Stimulated activated CD8-positive, alpha-beta memory T cell treated with anti-CD3 and anti-CD28 coated beads, Interleukin-4, amount 100 ng/mL, for 4 hours (primary cell): Measurements from ENCODE around the gene TDRD12.
"Not testable (repeated sequence)": the region's sequence is repeated elsewhere in the genome, so short reads cannot be mapped to it uniquely, and the experiment has no call there.

Experiments
- DNase-seq, 2 donors: peaks; one replicate each; pipeline ENCODE4 v3.0.0-alpha.2; 2020; ENCODE audit warnings: low read depth in 2 of 2, low spot score in 1 of 2

The TDRD12 gene

DNA sequence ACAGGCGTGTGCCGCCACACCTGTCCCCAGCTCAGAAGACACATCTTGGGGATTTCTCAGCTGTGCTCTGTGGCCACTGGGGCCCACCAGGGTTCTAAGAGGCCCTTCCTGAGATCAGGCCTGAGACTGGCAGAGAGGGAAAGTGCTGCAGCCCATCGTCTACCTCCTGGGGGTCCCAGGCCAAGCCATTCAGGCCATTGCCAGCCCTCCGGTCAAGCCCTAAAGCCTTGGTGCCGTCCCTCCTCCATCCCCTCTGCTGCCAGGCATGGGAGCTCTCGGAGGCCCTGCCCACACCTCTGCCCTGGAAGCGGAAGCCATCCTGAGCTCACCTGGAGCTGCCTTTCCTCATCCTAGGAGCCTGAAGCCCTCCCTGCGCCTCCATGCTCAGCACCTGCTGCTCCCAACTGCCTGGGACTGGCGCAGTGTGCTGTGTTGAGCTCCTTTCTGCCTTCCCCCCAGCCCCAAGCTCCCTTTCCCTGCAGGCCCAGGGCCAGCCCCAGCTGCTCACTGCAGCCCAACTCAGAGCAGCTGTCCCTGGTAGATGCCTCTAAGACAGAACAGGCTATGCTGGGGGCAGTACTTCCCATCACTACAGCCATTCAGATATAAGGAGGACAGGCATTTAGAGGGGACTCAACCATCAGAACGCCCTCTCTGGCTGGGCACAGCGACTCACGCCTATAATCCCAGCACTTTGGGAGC, 147.1 kb downstream of the TDRD12 start:
- no peak for DNase-seq

DNA sequence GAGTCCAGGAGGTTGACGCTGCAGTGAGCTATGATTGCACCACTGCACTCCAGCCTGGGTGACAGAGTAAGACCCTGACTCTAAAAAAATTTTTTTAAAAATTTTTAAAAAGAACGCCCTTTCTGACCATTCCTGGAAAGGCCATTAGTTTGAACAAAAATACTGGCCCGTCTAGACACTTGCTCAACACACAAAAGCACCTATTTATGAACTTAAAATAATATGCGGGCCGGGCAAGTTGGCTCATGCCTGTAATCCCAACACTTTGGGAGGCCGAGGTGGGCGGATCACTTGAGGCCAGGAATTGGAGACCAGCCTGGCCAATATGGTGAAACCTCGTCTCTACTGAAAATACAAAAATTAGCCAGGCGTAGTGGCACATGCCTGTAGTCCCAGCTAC, 147.9 kb downstream of the TDRD12 start:
- DNase-seq = not testable (repeated sequence)

DNA sequence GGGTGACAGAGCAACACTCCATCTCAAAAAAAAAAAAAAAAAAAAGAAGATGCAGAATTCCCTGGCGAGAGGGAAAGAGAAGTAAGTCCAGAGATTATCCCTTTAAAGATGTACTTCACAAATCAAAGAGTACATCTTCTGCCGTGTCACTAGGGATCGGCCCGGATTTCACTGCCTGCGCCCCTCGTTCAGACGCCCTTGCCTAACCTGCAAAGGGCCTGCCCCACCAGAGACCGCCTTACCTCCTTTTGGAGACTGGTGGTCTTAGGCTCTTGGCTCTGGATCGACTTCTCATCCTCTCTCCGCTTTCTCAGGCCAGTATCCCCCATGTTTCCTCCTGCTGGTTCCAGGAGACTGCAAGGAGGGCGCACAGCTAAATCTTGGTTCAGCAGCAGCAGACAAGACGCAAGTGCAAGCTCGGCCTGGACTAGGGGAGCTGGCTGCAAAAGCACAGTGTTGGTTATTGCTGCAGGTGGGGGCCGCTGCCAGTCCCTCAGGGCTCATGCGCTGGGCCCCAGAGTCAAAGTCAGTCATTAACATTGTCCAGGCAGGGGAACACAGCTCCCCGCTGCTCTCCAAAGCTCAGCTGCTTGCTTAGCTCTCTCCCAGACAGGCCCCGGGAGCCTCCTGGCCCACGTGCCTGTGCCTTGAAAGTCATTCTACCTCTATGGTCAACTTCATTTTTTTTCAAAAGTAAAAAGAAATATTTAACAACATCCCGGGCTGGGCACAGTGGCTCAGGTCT, 148.8 kb downstream of the TDRD12 start:
- DNase-seq = no peak

DNA sequence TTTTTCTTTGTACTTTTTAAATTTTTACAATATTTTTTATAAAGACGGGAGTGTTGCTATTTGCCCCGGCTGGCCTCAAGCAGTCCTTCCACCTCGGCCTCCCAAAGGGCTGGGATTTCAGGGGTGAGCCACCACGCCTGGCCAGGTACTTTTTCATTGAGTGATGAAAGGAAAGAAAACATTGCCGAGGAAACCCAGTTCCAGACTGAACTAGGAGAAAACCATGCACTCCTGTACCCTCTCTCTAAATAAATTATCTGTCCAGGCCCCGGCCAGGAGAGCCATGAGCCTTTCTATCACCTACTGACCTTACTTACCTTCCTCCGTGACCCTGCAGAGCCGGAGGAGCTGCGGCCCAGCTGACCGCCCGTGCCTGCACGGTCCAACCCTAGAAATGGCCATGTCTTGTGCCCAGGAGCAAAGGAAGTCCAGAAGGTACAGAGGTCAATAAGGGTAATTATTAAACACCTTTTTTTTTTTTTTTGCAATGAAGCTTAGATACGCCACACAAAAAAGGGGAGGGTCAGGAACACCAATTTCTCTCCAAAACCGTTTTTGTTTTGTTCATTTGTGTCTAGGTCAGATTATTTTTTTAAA, 149.9 kb downstream of the TDRD12 start, which contains the start of gene SLC7A9:
Gene SLC7A9 (minus strand): TSS at position 399 of the 597 bp plus-strand sequence. CDS start 1,233 bp downstream, outside the sequence.
- no peak for DNase-seq

DNA sequence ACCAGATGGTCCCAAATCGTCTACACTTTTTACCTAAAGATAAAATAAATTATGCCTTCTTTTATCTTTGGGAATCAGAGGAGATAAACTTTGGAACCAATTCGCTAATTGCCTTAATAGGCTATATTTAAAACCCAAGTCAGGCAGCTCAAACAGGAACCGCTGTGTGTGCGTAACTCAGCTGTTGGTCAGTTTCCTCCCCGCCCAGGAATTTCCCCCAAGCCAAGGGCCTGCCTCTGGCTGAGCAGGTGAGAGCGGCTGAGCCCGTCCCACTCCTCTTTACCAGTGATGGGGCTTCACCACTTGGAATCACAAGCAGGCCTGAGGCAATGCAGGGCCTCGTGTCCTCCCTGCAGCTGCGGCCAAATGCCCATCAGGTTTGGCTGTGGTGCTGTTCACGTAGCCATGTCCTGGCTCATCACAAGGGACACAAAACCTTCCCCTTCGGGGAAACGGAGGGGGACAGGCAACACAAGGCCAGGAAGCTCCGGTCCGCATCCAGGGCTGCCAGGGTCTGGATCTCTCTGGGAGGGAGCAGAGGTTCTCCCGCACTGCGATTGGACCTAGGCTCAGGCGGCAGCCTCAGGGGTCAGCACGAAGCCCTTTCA, 150.5 kb downstream of the TDRD12 start:
- DNase-seq = no peak

DNA sequence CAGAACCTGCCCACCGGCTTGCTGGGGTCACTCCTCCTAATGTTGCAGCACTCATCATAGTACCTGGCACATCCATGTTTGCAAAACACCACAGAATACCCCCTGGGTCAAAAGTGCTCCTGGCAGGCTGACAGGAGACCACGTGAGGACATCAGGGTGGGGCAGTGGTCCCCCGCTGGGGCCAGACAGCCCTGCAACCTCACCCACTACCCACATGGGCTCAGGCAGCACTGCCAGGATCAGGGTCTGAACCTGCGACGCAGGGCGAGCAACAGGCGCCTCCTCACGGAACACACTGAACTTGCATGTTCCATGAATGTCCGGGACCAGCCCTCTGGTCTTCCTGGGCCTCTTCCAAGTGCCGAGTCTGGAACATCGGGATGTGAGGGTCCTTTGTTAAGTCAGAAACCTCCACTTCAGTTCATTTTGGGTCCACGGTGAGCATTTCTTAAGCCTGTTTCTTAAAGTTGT, 151.4 kb downstream of the TDRD12 start:
- no peak for DNase-seq

DNA sequence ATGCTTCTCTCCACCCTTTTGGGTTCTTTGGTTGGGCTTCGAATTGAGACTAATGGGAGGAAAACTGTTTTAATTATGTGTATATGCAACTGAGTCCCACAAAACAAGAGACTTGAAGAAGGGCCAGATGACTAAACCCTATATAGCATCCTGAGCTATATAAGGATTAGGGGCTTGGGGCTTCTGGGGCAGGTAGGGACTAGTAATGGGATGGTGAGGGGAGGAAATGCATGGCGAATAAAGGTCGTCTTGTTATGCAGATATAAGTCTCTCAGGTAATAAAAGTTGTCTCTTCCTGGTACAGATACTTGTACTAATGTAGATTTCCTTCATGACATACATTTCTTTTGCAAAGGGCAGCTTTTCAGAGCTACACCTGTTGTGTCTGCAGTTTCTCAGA, 152.8 kb downstream of the TDRD12 start:
- DNase-seq = no peak

DNA sequence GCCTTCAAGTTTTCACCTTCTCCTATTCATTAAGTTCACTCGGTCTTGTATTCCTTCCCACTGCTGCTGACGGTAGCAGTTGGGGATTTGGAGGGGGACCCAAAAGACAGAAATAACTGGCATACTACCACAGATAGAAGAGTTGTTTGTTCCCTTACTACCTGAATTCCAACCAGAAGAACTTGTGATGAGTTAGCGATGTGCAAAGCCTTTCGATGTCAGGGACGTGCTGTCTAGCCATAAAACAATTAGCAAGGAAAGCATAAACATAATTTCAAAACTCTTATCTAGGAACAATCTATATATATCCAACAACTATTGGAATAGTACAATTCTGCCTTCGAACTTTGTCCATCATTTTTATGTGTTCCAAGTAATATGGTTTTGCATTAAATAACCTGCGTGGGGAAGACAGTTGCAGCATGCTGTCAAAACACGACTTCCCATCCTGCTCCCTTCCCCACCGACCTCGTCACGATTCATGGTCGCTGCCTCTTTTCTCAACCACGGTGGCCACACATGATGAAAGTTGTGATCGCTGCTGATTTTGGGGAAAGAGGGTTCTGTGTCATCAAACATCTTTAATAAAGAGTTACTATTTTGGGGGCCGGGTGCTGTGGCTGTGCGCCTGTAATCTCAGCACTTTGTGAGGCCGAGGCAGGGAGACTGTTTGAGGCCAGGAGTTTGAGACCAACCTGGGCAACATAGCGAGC, 153.8 kb downstream of the TDRD12 start:
- DNase-seq = no peak

DNA sequence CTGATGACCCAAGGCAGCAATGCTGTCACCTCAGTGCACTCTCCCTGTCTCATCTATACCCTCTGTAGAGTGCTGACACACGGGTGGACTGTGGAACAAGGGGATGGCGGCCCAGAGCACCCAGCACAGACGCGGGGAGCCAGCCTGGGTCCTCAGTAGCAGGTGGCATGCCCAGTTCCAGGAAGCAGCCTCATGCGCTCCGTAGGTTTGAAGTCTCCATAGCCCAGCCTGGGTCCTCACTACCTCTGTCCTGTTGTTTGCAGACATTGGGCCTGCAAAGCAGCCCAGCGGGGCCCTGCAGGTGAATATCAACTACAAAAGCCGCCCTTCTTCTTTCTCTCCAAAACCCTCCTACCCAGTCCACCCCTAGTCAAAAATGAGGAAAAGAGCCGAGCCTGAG, 155.0 kb downstream of the TDRD12 start:
- no peak for DNase-seq

DNA sequence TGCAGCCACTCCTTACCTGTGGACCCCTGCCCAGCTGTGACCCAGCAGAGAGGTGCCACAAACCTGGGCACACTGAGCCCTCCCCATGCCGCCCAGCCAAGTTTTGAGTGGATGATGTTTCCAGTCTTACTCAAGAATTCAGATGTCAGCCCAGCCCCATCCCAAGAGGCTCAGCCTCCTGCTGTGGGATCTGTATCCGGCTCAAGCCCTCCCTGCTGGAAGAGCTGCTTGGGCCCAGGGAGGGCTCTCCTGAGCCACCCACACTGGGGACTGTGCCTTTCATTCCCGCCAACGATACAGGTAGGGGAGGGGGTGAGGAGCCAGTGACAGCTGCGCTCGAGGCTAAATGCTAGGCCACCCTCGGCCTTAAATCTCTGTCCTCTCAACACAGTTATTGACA, 155.9 kb downstream of the TDRD12 start:
- DNase-seq = no peak

DNA sequence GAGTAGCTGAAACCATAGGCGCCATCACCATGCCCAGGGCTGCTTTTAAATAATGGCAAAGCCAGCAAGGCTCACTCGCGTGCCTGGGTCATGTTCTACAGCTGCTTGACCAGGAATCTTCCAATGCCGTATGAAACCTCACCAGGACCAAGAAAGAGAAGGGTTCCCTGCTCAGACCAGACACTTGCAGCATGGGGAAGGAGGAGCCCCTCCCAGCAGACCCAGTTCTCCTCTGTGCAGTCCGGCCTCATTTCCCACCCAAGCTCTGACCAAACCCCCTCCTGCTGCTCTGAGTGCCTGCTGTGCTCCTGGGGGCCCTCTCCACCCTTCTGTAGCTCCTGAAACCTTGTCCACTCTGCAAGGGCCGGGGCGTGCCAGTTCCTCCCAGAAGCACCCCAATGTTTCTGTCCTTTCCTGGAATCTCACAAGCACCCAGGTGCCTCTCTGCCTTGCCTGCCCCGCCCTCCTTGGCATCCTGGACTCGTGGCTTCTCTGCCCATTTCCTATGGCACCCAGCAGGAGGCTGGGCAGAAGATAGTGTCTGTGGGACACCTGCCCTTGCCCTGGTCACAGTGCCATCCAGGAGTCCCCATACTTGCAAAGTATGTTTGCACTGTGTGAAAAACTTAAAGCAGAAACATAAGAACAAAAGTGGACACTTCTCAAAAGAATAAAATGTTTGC, 156.8 kb downstream of the TDRD12 start:
- DNase-seq = no peak

DNA sequence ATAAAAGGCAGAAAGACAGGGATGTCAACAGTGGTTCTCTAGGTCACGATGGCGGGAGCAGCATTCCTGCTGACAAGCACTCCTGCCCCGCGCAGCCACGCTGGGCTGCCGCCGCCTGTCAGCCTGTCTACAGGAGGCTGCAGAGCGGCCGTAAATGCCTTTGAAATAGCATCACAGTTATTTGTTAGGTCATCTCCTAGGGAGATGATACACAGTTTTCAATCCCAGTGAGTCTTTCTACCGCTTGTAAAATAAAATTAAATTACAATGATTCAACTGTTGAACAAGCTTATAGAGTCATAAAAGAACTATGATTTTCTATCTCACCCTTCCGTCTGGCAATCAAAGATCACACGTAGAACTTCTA, 157.3 kb downstream of the TDRD12 start:
- no peak for DNase-seq
